Effector memory CD4-positive, alpha-beta T cell (primary cell): ENCODE measurements around the gene CUTA.
"Not testable (repeated sequence)": the region's sequence is repeated elsewhere in the genome, so short reads cannot be mapped to it uniquely, and the experiment has no call there.

Experiments used
- DNase-seq, 3 donors: peaks; one replicate each; pipeline ENCODE4 v3.0.0-alpha.2; 2020
- H3K27ac ChIP-seq: 2 replicates; pipeline ENCODE4 v1.7.0; 2013; ENCODE audit warnings: mild to moderate bottlenecking, low read length, moderate library complexity; ENCODE audit not compliant: insufficient read depth, poor library complexity, severe bottlenecking
- H3K27me3 ChIP-seq: replicated peaks from 2 replicates; pipeline ENCODE4 v1.7.0; 2013; ENCODE audit warnings: mild to moderate bottlenecking, low read length; ENCODE audit not compliant: insufficient read depth, control insufficient read depth, poor library complexity, severe bottlenecking
- H3K36me3 ChIP-seq: 2 replicates; pipeline ENCODE4 v1.7.0; 2013; ENCODE audit warnings: mild to moderate bottlenecking, low read length, moderate library complexity; ENCODE audit not compliant: control insufficient read depth, insufficient read depth
- H3K4me1 ChIP-seq: 2 replicates; pipeline ENCODE4 v1.7.0; 2013; ENCODE audit warnings: low read length, mild to moderate bottlenecking; ENCODE audit not compliant: control insufficient read depth, insufficient read depth, poor library complexity, severe bottlenecking
- H3K4me3 ChIP-seq: 2 replicates; pipeline ENCODE4 v1.7.0; 2013; ENCODE audit warnings: low read length, low read depth, mild to moderate bottlenecking; ENCODE audit not compliant: insufficient read depth, poor library complexity, severe bottlenecking
- H3K9me3 ChIP-seq: 2 replicates; pipeline ENCODE4 v1.7.0; 2013; ENCODE audit warnings: mild to moderate bottlenecking, low read length, moderate library complexity; ENCODE audit not compliant: control insufficient read depth

The CUTA gene

GRCh38 chr6:33390173-33390572 lies 27.7 kb downstream of the CUTA start:
- H3K36me3 ChIP-seq, result no peaks in the 10 kb centered on the region
- H3K4me3 ChIP-seq, result no peak overlapping the region
- H3K4me1 ChIP-seq, result peaks cover 13% of the 10 kb centered on the region
- no peaks in the 10 kb centered on the region for H3K9me3 ChIP-seq
- DNase-seq, result no peak
- no peak overlapping the region for H3K27ac ChIP-seq
- H3K27me3 ChIP-seq, result no peaks in the 10 kb centered on the region

- Histone ChIP-seq H3K27ac (no peak overlapping the region), H3K4me3 (no peak overlapping the region), H3K9me3 (no peaks in the 10 kb centered on the region), H3K36me3 (no peaks in the 10 kb centered on the region), H3K4me1 (no peaks in the 10 kb centered on the region), H3K27me3 (no peaks in the 10 kb centered on the region)
- DNase-seq, result no peak
These were observed 33.3 kb downstream of the CUTA start for GRCh38 chr6:33384581-33385020.

- H3K9me3 ChIP-seq, result no peaks in the 10 kb centered on the region
- H3K4me1 ChIP-seq, result no peaks in the 10 kb centered on the region
- H3K4me3 ChIP-seq, result no peak overlapping the region
- DNase-seq, result no peak
- no peak overlapping the region for H3K27ac ChIP-seq
- no peaks in the 10 kb centered on the region for H3K36me3 ChIP-seq
- no peaks in the 10 kb centered on the region for H3K27me3 ChIP-seq
These were observed 34.3 kb downstream of the CUTA start for GRCh38 chr6:33383427-33384185.

GRCh38 chr6:33380272-33380981 lies 37.5 kb downstream of the CUTA start:
- H3K9me3 ChIP-seq, result no peaks in the 10 kb centered on the region
- H3K4me1 ChIP-seq, result no peaks in the 10 kb centered on the region
- no peak overlapping the region for H3K27ac ChIP-seq
- H3K4me3 ChIP-seq, result no peak overlapping the region
- DNase-seq, result no peak
- no peaks in the 10 kb centered on the region for H3K27me3 ChIP-seq
- H3K36me3 ChIP-seq, result no peaks in the 10 kb centered on the region

GRCh38 chr6:33379184-33379583 lies 38.7 kb downstream of the CUTA start:
- H3K27ac ChIP-seq, H3K4me1 ChIP-seq, H3K4me3 ChIP-seq, H3K9me3 ChIP-seq, H3K27me3 ChIP-seq, DNase-seq, H3K36me3 ChIP-seq: not testable (repeated sequence)

GRCh38 chr6:33377171-33377570 lies 40.7 kb downstream of the CUTA start:
- no peaks in the 10 kb centered on the region for H3K9me3 ChIP-seq
- peaks cover 3% of the 10 kb centered on the region for H3K4me1 ChIP-seq
- no peak overlapping the region for H3K27ac ChIP-seq
- no peaks in the 10 kb centered on the region for H3K36me3 ChIP-seq
- no peak overlapping the region for H3K4me3 ChIP-seq
- H3K27me3 ChIP-seq, result no peaks in the 10 kb centered on the region
- no peak for DNase-seq

GRCh38 chr6:33375143-33375671 lies 42.7 kb downstream of the CUTA start:
- H3K9me3 ChIP-seq, result no peaks in the 10 kb centered on the region
- peaks cover 3% of the 10 kb centered on the region for H3K4me1 ChIP-seq
- no peaks in the 10 kb centered on the region for H3K27me3 ChIP-seq
- H3K36me3 ChIP-seq, result no peaks in the 10 kb centered on the region
- DNase-seq, result no peak
- H3K4me3 ChIP-seq, result no peak overlapping the region
- H3K27ac ChIP-seq, result no peak overlapping the region

GRCh38 chr6:33373960-33374910 lies 43.7 kb downstream of the CUTA start:
- no peak for DNase-seq
- Histone ChIP-seq H3K36me3 (no peaks in the 10 kb centered on the region), H3K4me3 (no peak overlapping the region), H3K27ac (no peak overlapping the region), H3K27me3 (no peaks in the 10 kb centered on the region), H3K9me3 (no peaks in the 10 kb centered on the region), H3K4me1 (peaks cover 3% of the 10 kb centered on the region)

GRCh38 chr6:33372526-33373123 lies 45.3 kb downstream of the CUTA start:
- H3K36me3 ChIP-seq, result no peaks in the 10 kb centered on the region

More at GRCh38 chr6:33372526-33373123, 45.3 kb downstream of the CUTA start:
- Histone ChIP-seq H3K27ac (no peak overlapping the region), H3K4me3 (no peak overlapping the region), H3K4me1 (peaks cover 3% of the 10 kb centered on the region), H3K9me3 (no peaks in the 10 kb centered on the region), H3K27me3 (no peaks in the 10 kb centered on the region)
- DNase-seq, result no peak
